Testis (tissue), 3 donors: ENCODE results near the gene NUMBL. TPM values are rescaled to one million over a fixed set of nuclear protein-coding genes. Genes with fewer than 3 reads are reported as not detected.

ENCODE experiments used
- DNase-seq: peaks from one replicate; pipeline ENCODE4 v3.0.0-alpha.2; 2019
- H3K27ac ChIP-seq, 2 donors: fragments of 200-600 bp; sonication (generic); one replicate each; pipeline ENCODE4 v1.5.1; 2019
- H3K27me3 ChIP-seq: fragments of 200-600 bp; sonication (generic); one replicate; pipeline ENCODE4 v1.5.1; 2019
- H3K36me3 ChIP-seq: fragments of 200-600 bp; sonication (generic); one replicate; pipeline ENCODE4 v1.5.1; 2017; ENCODE audit warnings: low read depth; ENCODE audit errors: missing control alignments
- H3K4me1 ChIP-seq: fragments of 200-600 bp; sonication (generic); one replicate; pipeline ENCODE4 v1.5.1; 2019
- H3K4me3 ChIP-seq, 2 donors: fragments of 200-600 bp; sonication (generic); one replicate each; pipeline ENCODE4 v1.5.1; 2017 to 2019
- H3K9me3 ChIP-seq: fragments of 200-600 bp; sonication (generic); one replicate; pipeline ENCODE4 v1.5.1; 2017
- CTCF ChIP-seq, 3 experiments: fragments of 450-650 bp in 2 of 3; fragments of 200-600 bp in 1 of 3; sonication (generic) in 1 of 3; IDR thresholded peaks; one replicate each; pipeline ENCODE4 v1.5.1; 2016 to 2019; ENCODE audit warnings: antibody characterized with exemption in 3 of 3, mild to moderate bottlenecking in 2 of 3, moderate library complexity in 1 of 3
- POLR2A ChIP-seq: fragments of 450-650 bp; IDR thresholded peaks from one replicate; pipeline ENCODE4 v1.6.1; 2017; ENCODE audit warnings: antibody characterized with exemption, mild to moderate bottlenecking, moderate library complexity
- WGBS, 2 donors: methylation state at CpG; one replicate each; pipeline ENCODE4 v1.1.5; 2018; 5-methylcytosine and 5-hydroxymethylcytosine counted together
- intact Hi-C: fragments of 100-400 bp; cut with DNase I; formaldehyde crosslinking; loops from one replicate; pipeline ENCODE4 v1.15.1; 2023; ENCODE audit warnings: low total_unique reads
- polyA plus RNA-seq: library from polyadenylated mRNA; stranded (reverse); fragments of 350-450 nt; fragmentation: Illumina TruSeq; extraction: RNeasy Lipid Tissue Mini Kit (QIAGEN cat#74804); gene quantifications from one replicate; pipeline ENCODE4 v1.2.3, GENCODE V29; 2014; ENCODE audit warnings: low read depth, low replicate concordance; ENCODE audit not compliant: insufficient read depth
- total RNA-seq, 2 donors: library from RNA; depleted of rRNA; stranded (reverse); fragments of >200 nt; gene quantifications; one replicate each; pipeline ENCODE4 v1.2.3, GENCODE V29; 2016

NUMBL gene
- total and polyA plus RNA-seq, 3 donors from 2014 or later: 19.9 to 52.1 (median 42.7) TPM

GRCh38 chr19:40688309-40688708 is 2.1 kb downstream of the NUMBL start:
- intact Hi-C loops: no loop called here
- peaks cover 19% of the 10 kb centered on the region for H3K4me1 ChIP-seq
- no peaks in the 10 kb centered on the region for H3K9me3 ChIP-seq
- peak overlapping the region in 1 of 2 donors; percentile 65 for H3K27ac ChIP-seq
- no peaks in the 10 kb centered on the region for H3K27me3 ChIP-seq
- H3K4me3 ChIP-seq: no peak overlapping the region
- H3K36me3 ChIP-seq: no peaks in the 10 kb centered on the region
- TF ChIP-seq POLR2A (no peak), CTCF (IDR thresholded peaks at IDR 0.05) (no peak)
- no peak for DNase-seq
- WGBS, 2 donors: 71 to 73% methylated on average over 1 of the region's 1 CpG

DNA sequence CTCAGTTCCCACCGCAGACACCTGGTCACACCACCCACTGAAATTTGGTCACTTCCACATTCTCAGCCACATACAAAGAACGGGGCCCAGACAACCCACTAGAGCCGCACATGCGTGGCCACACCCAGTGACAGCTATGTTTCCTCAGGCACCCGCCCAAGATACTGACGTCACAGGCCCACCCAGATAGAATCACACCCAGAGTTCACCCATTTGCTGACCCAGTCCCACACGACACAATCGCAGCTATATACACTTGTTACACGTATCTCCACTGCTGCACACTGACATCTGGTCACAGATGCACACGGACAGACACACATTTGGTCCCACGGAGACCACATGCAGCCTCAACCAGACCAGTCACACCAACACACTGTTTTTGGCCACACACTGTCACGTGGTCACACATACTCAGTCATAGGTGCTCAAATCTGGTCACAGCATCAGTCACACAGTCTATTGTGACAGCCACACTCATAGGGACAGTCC is 2.9 kb downstream of the NUMBL start:
- no peak overlapping the region for H3K4me3 ChIP-seq
- H3K4me1 ChIP-seq: peaks cover 19% of the 10 kb centered on the region
- H3K36me3 ChIP-seq: no peaks in the 10 kb centered on the region
- TF ChIP-seq CTCF (IDR thresholded peaks at IDR 0.05): no peak
- TF ChIP-seq POLR2A: no peak
- peak overlapping the region; percentile 29 to 65 for H3K27ac ChIP-seq
- H3K27me3 ChIP-seq: no peaks in the 10 kb centered on the region
- peak; percentile 86 for DNase-seq
- WGBS, 2 donors: 52 to 65% methylated on average over 12 of the region's 12 CpGs
- intact Hi-C loops: no loop called here
- H3K9me3 ChIP-seq: no peaks in the 10 kb centered on the region

DNA sequence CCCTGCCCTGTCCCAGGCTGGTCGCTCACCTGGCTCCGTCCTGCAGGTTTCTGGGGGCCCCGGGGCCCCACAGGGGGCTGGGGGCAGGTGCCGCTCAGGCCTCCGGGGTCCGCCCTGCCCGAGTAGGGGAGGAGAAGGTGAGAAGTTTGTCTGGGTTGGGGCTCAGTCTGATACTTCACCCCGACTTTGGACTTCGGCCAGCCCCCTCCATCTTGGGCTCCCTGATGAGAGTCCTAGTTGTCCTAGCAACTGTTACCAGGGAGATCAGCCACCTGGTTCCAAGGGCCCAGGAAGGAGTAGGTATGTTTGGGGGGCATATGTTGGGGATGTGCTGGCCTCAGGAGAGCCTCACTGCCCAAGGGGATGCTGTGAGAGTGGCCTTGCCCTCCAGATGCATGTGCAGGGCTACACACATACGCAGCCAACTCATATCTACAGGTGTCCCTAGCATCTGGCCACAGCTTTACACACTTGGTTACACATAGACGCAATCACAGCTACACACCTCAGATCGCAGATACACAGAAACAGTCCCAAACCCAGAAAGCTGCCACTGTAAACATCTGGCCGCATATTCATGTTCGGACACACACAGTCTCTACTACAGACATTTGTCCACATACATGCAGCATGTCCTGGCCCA is 3.4 kb downstream of the NUMBL start:
- DNase-seq: no peak
- peak overlapping the region; percentile 29 to 65 for H3K27ac ChIP-seq
- TF ChIP-seq CTCF (IDR thresholded peaks at IDR 0.05) (no peak), POLR2A (no peak)
- no peaks in the 10 kb centered on the region for H3K27me3 ChIP-seq
- H3K4me3 ChIP-seq: no peak overlapping the region
- WGBS, 2 donors: 40 to 79% methylated on average over 4 to 14 of the region's 14 CpGs
- intact Hi-C loops: no loop called here
- no peaks in the 10 kb centered on the region for H3K9me3 ChIP-seq
- H3K4me1 ChIP-seq: peaks cover 16% of the 10 kb centered on the region
- no peaks in the 10 kb centered on the region for H3K36me3 ChIP-seq

DNA sequence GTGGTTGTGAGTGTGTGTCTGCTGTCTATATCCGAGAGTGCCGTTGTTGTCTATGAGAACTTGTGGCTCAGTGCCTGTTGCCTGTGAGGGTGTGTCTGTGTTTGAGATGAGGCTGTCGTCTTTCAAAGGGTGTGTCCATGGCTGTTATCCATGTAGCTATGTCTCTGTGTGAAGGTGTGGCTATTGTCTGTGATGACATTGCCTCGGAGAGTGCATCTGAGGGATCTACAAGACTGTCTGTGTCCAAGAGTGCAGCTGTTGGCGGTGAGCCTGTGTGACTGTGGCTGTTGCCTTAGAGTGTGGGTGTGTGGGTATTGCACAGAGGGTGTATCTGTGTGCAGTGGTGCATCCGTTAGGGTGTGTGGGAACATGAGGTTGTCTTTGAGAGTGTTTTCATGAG is 4.9 kb downstream of the NUMBL start:
- DNase-seq: no peak
- intact Hi-C loops: no loop called here
- H3K36me3 ChIP-seq: no peaks in the 10 kb centered on the region
- no peak for TF ChIP-seq POLR2A
- TF ChIP-seq CTCF (IDR thresholded peaks at IDR 0.05): no peak
- peaks cover 4% of the 10 kb centered on the region for H3K4me1 ChIP-seq
- H3K27ac ChIP-seq: no peak overlapping the region
- H3K9me3 ChIP-seq: no peaks in the 10 kb centered on the region
- WGBS, 2 donors: 68 to 76% methylated on average over 5 to 6 of the region's 6 CpGs
- no peaks in the 10 kb centered on the region for H3K27me3 ChIP-seq
- H3K4me3 ChIP-seq: no peak overlapping the region

DNA sequence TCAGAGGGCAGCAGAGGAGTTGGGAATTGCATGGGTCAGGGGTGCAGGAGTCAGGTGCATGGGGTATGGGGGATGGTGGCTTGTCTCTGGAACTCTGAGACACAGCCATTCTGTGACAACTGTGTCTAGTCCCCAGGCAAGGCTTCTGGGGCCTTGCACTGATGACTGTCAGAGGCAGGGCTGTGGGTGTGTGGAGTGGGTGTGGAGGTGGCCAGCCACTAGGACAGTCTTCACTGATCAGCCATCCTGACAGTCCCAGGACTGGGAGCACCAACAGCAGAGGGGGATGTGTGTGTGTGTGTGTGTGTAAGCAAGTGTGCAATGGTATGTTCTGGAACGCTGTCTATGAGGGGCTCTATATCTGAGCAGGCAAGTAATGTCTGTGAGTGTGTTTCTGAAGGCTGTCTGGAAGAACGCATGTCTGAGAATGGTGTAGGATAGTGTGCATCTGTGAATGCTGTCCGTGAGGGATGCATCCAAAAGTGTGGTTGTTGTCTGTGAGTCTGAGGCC is 5.4 kb downstream of the NUMBL start:
- 77 to 88% methylated on average over 2 to 3 of the region's 3 CpGs for WGBS, 2 donors
- H3K4me1 ChIP-seq: peaks cover 4% of the 10 kb centered on the region
- intact Hi-C loops: no loop called here

More for the DNA sequence above, 5.4 kb downstream of the NUMBL start:
- Histone ChIP-seq H3K9me3 (no peaks in the 10 kb centered on the region), H3K27ac (no peak overlapping the region), H3K27me3 (no peaks in the 10 kb centered on the region), H3K4me3 (no peak overlapping the region), H3K36me3 (no peaks in the 10 kb centered on the region)
- TF ChIP-seq POLR2A (no peak), CTCF (IDR thresholded peaks at IDR 0.05) (no peak)
- no peak for DNase-seq
